ENCODE data around the gene COIL. TPM values are rescaled to one million over a fixed set of nuclear protein-coding genes. Genes with fewer than 3 reads are reported as not detected.

The COIL gene
- total RNA-seq, 2 donors from 2014 or later, result 7.3 to 7.9 TPM

DNA sequence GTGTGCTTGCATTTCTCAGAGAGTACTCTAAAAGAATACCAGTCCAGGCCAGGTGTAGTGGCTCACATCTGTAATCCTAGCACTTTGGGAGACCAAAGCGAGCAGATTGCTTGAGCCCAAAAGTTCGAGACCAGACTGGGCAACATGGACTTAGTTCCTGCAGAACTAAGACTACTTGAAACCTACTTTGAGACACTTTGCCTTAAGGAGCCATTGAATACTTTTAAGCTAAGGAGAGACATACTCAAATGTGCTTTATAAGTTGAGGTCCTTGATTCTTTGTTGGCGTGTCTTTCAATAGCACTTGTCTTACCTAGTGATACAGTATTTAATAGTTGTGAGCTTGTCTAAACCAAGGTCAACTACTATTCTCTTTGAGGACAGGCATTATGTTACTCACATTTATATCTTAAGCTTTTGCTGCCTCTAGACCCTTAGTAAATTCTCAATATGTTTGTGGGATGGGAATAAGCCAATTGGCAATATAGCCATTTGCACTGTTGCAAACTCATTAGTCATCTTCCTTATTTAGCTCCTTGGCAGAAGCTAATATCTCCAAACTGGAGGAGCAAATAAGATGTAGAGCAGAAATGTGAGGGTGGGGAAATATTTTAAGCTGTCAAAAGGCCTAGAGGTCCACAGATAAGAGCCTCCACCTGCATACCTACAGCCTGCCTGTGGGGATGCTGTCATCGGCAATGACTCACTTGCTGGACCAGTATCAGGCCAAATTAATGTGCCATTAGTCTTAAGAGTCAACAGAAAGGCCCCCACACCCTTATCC lies 33.4 kb upstream of the COIL start:
- peaks cover 74% of the 10 kb centered on the region for H3K36me3 ChIP-seq
- TF ChIP-seq, protein P1, sequence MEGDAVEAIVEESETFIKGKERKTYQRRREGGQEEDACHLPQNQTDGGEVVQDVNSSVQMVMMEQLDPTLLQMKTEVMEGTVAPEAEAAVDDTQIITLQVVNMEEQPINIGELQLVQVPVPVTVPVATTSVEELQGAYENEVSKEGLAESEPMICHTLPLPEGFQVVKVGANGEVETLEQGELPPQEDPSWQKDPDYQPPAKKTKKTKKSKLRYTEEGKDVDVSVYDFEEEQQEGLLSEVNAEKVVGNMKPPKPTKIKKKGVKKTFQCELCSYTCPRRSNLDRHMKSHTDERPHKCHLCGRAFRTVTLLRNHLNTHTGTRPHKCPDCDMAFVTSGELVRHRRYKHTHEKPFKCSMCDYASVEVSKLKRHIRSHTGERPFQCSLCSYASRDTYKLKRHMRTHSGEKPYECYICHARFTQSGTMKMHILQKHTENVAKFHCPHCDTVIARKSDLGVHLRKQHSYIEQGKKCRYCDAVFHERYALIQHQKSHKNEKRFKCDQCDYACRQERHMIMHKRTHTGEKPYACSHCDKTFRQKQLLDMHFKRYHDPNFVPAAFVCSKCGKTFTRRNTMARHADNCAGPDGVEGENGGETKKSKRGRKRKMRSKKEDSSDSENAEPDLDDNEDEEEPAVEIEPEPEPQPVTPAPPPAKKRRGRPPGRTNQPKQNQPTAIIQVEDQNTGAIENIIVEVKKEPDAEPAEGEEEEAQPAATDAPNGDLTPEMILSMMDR (IDR thresholded peaks at IDR 0.05), result no peak
- DNase-seq (ENCODE audit: low spot score), result no peak
- no peaks in the 10 kb centered on the region for H3K9me3 ChIP-seq
- H3K27me3 ChIP-seq, result no peaks in the 10 kb centered on the region
- no peak overlapping the region for H3K4me3 ChIP-seq
- no peaks in the 10 kb centered on the region for H3K4me1 ChIP-seq
- no peak overlapping the region for H3K27ac ChIP-seq

DNA sequence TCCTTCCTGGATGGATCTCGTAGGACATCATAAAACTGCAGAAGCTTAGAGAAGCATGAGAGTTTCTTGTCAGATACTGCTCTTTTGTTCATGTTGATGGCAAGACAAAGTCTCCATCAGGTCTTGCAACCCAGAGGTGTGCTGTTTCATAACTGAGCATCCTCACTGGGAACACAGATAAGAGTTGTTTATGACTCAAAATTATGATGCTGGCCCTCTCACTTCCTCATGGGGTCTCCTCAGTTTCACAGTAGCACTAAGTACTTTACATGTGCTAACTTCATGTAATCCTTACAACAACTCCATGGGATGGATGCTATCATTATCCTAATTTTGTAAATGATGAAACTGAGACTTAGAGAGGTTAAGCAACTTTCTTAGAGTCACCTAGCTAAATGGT lies 31.5 kb upstream of the COIL start:
- H3K27me3 ChIP-seq, result no peaks in the 10 kb centered on the region
- TF ChIP-seq, protein P1 (IDR thresholded peaks at IDR 0.05), result no peak
- no peak overlapping the region for H3K4me3 ChIP-seq
- H3K27ac ChIP-seq, result no peak overlapping the region
- H3K9me3 ChIP-seq, result no peaks in the 10 kb centered on the region
- peaks cover 81% of the 10 kb centered on the region for H3K36me3 ChIP-seq
- no peaks in the 10 kb centered on the region for H3K4me1 ChIP-seq
- no peak for DNase-seq (ENCODE audit: low spot score)

DNA sequence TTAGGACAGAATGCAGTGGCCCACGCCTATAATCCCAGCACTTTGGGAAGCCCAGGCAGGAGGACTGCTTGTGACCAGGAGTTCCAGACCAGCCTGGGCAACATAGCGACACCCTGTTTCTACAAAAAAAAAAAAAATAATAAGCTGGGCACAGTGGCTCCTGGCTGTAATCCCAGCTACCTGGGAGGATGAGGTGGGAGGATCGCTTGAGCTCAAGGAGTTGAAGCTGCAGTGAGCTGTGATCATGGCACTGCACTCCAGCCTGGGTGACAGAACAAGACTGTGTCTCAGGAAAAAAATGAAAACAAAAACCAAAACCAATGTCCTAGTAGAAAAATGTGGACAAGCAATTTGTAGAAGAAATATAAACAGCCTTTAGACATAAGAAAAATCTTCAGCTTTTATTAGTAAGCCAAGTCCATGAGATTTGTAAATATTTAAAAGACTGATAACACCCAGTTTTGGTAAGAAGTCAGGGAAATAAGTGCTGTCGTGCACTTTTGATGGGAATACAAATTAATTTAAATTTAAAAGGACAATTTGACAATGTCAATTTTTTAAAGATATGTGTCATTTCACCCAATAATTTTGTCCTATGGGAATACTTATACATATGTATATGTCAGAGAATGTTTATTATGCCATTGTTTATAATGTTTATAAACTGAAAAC lies 28.2 kb upstream of the COIL start:
- Histone ChIP-seq H3K4me1 (no peaks in the 10 kb centered on the region), H3K27ac (no peak overlapping the region), H3K4me3 (no peak overlapping the region), H3K9me3 (no peaks in the 10 kb centered on the region), H3K27me3 (no peaks in the 10 kb centered on the region), H3K36me3 (peaks cover 68% of the 10 kb centered on the region)
- TF ChIP-seq, protein P1 (IDR thresholded peaks at IDR 0.05), result no peak
- DNase-seq (ENCODE audit: low spot score), result no peak

DNA sequence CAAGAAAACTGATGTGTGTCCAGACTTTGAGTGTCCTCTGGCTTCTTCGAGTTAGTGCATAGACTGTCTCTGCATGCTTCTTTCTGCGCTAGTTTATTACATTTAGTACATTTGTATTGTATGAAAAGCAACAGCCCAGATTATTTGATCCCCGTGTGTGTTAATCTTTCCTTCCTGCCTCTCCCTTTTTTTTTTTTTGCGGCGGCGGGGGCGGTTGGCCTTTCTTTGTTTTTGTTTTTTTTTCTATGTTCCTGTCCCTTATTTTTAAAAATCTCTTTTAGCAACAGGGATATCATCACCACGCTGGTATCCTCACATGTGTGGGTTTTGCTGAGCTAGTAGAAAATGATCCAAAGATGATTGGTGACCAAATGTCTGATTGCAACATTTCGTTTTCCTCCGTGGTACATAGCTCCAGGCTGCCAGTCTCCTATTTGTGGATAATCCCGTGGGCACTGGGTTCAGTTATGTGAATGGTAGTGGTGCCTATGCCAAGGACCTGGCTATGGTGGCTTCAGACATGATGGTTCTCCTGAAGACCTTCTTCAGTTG lies 26.5 kb upstream of the COIL start:
- H3K4me1 ChIP-seq, result no peaks in the 10 kb centered on the region
- H3K9me3 ChIP-seq, result no peaks in the 10 kb centered on the region
- H3K27ac ChIP-seq, result no peak overlapping the region
- H3K36me3 ChIP-seq, result peaks cover 63% of the 10 kb centered on the region
- DNase-seq (ENCODE audit: low spot score), result no peak
- no peak overlapping the region for H3K4me3 ChIP-seq
- TF ChIP-seq, protein P1 (IDR thresholded peaks at IDR 0.05), result no peak
- H3K27me3 ChIP-seq, result no peaks in the 10 kb centered on the region

DNA sequence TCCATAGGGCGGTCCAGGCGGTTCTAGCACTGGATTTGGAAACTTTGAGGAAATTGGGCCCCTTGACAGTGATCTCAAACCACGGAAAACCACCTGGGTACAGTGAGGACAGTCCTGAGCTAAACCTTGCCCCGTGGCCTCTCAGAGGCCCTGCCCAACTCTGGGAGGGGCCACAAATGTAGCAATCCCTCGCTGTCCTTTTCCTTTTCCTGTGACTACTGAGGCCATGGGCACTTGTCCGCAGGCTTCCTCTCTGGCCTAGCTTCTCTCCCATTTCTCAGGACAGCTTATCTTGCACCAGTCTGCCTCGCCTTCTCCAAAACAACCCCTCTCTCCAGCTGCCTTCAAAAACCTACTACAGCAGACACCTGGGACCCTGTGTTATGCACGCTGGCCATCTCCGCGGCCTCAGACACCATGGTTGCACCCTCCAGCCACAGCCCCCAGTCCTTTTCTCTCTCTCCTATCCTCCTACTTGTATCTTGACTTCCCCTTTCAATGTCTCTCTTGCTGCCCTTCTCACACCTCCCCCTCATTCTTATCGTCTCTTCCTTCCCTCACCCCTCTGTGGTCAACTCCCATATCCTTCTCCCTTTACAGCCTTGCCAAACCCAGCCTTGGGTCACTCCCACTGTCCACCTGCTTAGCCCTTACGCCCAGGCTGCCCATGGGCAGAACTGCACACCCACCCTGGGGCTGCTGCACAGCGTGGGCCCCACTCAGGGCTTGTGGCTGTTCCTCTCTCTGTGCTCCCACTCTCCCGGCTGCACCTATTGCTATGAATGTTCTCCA lies 24.7 kb upstream of the COIL start:
- H3K4me1 ChIP-seq, result no peaks in the 10 kb centered on the region
- no peaks in the 10 kb centered on the region for H3K27me3 ChIP-seq
- DNase-seq (ENCODE audit: low spot score), result no peak
- TF ChIP-seq, protein P1 (IDR thresholded peaks at IDR 0.05), result no peak
- no peaks in the 10 kb centered on the region for H3K9me3 ChIP-seq
- H3K36me3 ChIP-seq, result peaks cover 45% of the 10 kb centered on the region
- H3K27ac ChIP-seq, result no peak overlapping the region
- no peak overlapping the region for H3K4me3 ChIP-seq

Data from right atrium auricular region (tissue), 2 donors.